Measurements from ENCODE around the gene PDE4B.

PDE4B gene

DNA sequence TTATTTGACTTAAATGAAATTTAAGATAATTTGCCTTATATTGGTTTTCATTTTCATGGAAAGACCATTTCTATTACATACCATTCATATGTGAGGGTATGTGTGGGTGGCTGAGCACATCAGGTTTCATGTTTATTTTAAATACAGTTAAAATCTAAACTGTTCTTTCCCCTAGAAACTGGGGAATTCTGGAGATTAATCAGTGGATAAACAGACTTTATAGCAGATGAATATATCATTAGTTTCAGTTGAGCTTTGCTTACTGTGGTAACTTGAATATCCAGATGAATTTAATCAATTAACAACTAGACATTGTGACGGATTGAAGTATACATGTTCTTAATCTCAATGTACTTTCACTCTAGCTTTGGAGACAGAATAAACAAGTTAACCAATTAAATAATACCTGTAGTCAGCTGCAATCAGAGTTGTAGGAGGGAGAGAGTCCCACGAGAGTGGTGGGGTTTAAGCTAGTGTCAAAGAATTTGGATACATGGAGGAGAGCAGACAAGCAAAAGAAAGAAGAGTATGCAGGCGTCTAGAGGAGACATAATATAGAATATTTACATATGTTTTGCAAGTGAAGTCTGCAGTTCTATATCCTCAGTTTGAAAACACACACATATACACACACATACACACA is 97.6 kb downstream of the PDE4B start:
- DNase-seq = no peak

DNA sequence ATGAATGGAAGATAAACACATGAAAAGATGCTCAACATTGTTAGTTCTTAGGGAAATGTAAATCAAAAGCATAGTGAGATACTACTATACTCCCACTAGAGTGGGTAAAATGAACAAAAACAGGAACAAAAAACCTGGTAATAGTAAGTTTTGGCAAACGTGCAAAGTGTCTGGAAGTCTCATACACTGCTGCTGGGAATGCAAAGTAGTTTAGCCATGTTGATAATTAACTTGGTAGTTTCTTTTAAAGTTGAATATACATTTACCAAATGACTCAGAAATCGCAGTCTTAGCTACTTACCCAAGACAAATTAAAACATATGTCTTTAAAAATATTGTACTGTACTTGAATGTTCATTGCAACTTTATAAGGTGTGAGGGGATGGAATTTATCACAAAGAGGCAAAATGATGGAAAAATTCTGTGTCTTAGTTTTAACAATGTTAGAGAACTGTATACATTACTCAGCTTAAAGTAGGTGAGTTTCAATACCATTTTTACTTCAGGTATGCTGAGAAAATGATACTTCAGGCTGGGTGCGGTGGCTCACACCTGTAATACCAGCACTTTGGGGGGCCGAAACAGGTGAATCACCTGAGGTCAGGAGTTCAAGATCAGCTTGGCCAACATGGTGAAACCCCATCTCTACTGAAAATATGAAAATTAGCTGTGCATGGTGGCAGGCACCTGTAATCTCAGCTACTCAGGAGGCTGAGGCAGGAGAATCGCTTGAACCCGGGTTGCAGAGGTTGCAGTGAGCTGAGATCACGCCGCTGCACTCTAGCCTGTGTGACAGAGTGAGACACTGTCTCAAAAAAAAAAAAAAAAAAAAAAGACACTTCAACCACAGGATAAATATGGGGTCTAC is 102.3 kb downstream of the PDE4B start:
- no peak for DNase-seq

DNA sequence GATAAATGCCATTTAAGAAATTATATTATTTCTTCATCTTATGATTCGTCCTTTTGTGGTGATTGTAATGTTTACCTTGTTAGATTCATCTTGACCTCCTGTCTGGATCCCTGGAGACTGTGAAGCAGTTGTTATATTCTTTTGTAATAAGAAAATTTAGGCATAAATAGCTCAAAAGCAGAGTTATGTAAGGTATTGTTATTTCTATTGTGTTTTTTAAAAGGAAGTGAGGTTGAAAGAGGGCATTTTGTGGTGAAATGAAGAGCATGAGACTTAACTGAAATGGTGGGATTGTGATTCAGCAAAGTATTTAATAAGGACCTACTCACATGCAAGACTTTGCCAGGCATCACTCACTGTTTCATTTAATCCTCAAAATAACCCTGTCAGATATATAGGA is 104.0 kb downstream of the PDE4B start:
- no peak for DNase-seq

DNA sequence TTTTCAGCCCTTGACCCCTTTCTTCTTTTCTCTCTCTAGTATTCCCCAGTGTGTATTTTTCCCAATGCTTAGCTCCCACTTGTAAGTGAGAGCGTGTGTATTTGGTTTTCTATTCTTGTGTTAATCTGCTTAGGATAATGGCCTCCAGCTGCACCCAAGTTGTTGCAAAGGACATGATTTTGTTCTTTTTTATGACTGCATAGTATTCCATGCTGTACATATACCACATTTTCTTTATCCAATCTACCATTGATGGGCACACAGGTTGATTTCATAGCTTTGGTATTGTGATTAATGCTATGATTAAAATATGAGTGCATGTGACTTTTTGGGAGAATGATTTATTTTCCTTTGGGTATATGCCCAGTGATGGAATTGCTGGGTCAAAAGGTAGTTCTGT is 104.8 kb downstream of the PDE4B start:
- no peak for DNase-seq

DNA sequence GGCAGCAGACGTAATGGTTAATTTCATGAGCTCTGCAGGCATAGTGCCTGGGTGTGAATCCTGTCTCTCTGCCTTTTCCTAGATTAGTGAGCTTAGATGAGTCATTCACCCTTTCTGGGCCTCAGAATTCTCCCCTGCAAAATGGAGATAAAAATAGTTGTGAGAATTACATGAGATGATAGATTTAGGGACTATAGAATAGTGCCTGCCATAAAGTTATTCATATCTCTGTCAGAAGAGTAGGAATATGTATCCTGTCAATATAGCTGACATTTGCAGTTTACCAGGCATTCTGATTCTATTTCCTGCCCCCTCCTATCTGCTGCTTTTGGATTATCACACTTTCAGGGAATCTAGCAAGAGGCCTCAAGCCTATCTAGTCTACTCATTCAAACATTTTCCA is 112.0 kb downstream of the PDE4B start:
- no peak for DNase-seq

DNA sequence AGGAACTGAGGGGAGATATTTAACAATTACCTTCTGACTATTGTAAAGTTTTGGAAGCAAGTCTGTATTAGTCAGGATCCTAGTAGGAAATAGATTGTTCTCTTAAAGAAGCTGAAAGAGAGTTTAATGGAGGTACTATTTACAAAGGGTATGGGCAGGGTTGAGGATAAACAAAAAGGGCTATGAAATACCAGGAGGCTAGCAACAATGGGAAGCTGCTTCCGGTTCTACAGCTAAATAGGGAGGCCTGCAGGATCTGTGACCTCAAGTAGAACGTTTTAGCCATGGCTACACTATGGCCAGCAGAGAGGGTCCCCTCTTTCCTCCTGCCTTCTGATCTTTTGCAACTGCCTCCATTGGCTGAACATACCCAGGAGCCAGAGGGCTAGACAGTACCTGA is 117.7 kb downstream of the PDE4B start:
- no peak for DNase-seq

DNA sequence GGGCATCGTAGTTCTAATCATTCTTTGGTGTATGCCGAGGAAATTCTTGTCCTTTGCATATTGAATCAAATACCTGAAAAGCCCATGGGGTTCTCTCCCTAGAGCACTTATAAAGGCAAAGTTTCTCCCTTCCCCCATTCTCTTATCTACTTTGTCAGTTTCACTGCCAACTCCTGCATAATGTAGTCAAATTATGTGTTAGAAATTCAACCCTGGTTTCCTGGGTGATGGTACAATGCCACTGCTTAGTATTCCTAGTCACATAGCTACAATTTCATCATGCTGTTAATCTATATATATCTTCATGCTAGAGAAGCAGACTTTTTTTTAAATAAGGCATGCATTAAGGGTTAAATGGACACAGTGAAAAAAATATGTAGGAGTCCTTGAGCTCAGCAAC is 119.0 kb downstream of the PDE4B start:
- no peak for DNase-seq

DNA sequence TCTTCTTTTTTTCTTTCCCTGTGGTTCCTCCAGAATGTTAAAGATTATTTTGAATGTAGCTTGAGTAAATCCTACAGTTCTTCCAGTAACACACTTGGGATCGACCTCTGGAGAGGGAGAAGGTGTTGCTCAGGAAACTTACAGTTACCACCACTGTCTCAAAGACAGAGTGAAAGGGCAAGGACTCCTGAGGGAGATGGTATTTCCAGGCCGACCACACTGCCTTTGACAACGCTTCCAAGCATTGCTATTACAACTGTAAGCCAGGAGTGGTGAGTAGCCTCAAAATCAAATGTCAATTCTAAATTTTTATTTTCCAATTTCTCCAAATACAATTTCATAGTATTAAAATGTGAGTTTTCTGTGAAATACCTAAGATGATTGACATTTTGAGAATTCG is 125.9 kb downstream of the PDE4B start:
- DNase-seq = no peak

DNA sequence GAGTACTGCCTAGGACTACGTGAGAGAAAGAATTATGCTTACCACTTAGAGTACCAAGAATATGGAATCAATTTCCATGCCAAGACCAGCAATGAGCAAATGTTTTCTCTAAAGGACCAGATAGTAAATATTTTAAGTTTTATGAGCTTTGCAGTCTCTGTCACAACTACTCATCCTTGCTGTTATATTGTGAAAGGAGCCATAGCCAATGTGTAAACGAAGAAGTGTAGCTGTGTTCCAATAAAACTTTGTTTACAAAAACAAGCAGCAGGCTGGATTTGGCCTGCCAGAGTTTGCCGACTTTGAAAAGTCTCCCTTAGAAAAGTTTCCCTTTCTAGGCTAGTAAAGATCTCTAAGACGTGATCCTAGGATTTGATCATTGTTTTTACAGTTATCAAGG is 128.8 kb downstream of the PDE4B start:
- DNase-seq = no peak

DNA sequence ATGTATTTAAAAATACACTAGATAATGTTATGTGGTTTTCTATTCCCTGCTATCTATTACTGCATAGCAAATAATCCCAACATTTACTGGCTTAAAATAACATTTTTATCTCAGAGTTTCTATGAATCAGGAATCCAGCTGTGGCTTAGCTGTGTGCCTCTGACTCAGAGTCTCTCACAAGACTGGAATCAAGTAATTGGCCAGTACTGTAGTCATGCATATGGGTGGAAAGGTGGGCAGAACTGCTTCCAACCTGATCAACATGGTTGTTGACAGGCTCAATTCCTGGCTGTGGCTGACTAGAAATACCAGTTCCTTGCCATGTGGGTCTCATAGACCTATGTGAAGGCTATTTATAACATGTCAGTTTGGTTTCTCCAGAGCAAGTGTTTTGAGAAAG is 131.8 kb downstream of the PDE4B start:
- no peak for DNase-seq

DNA sequence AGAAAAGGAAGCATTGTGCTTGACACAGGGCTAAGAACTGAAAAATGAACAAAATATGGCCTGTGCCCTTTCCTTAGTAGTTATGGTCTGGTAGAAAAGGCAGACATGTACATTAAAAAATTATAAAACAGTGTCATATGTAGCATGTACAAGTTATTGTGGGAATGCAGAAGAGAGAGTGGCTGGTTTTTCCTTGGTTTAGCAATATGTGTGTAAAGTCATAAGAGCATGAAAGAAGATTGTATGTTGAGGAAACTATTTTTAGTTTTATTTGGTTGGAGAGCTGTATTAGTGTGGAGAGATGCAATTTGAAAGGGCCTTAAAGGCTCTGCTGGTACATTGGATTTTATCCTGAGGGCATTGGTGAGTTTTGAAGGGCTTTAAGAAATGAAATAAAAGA is 145.8 kb downstream of the PDE4B start:
- no peak for DNase-seq

DNA sequence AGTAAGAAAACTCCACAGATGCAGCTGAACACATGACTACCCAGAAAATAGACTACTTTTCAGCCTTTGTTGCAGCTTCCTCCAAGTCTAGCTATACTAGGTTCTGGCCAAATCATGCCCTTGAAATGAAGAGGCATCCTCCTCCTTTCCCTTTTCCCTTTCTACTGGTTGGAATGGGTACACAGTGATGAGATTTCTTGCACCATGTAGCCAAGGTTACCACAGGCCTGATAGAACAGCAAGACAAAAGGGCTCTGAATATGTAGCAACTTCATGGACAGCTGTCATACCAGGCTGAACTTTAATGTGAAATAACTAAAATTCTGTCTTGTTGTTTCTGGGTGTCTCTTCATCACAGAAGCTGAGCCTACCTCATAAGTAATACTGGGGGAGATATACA is 146.5 kb downstream of the PDE4B start:
- no peak for DNase-seq

DNA sequence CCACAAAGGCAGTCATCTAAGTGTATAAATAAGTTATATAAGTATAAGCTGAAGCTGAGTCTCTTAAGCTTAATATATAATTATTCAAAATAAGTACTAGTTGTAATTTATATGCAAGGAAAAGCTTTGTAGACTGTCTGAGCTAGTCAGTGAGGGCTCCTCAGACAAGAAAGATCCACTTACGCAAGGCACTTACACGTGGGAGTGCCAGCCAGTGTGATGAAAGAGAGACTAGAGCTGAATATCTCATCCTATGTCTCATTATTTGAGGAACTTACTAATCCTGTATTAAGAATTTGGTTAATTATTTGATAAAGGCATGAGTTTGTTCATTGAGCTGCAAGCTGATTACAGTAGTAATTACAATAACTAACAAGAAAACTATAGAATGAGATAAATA is 146.9 kb downstream of the PDE4B start:
- DNase-seq = no peak

DNA sequence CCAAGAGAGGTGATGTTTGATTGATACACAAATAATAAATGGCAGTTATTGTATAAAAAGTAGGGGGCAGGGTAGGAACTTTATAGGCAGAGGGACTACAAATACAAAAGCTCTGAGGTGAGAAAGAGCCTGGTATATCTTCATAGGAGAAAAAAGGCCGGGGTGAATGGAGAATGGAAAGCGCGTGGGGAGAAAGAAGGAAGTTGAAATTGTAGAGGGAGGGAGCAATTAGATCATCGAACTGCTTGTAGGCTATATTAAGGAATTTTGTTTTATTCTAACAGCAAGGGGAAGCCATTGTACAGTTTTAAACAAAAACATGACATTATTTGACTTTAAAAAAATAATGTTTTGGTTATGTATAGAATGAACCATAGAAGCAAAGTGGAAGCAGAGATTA is 147.4 kb downstream of the PDE4B start:
- DNase-seq = no peak

DNA sequence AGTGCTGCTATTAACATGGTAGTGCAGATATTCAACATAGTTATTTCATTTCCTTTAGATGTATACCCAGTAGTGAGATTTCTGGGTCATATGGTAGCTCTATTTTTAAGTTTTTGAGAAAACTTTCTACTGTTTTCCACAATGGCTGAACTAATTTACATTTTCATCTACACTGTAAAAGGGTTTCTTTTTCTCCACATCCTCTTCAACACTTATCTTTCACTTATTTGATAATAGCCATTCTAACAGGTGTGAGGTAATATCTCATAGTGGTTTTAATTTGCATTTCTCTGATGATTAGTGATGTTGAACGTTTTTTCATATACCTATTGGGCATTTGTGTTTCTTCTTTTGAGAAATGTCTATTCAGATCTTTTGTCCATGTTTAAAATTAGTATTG is 149.8 kb downstream of the PDE4B start:
- DNase-seq = no peak

DNA sequence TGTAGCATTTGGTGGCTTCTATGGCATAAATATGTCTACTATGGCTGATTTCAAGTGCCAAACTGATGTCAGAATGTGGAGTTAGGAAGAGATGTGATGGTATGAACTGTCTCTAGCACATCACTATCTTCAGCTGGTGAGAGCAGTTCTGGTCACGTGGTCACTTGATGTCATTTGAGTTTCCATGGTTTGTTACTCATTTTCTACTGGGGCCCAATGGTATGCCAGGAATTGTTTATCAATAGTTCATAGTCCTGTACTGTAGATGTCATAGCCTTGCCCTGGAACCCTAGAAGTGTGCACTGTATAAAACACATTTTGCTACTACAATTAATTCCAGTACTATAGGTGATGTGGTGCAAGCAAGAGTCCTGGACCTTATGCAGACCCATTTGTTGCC is 153.7 kb downstream of the PDE4B start:
- DNase-seq = no peak

DNA sequence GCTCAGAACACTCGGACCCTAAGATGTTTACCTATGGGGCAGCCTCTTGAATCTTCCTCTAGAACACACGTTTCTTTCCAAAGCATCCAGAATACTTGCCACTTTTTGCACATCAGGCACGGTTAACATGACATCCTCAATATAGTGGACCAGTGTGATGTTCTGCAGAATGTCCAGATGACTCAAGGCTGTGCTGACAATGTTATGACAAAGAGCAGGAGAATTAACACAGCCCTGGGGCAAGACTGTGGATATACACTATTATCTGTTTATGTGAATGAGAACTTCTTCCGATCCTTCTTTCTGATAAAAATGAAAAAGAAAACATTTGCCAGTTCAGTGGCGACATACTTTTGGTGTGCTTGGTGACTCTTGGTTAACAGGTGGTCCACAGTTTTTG is 154.3 kb downstream of the PDE4B start:
- DNase-seq = no peak

DNA sequence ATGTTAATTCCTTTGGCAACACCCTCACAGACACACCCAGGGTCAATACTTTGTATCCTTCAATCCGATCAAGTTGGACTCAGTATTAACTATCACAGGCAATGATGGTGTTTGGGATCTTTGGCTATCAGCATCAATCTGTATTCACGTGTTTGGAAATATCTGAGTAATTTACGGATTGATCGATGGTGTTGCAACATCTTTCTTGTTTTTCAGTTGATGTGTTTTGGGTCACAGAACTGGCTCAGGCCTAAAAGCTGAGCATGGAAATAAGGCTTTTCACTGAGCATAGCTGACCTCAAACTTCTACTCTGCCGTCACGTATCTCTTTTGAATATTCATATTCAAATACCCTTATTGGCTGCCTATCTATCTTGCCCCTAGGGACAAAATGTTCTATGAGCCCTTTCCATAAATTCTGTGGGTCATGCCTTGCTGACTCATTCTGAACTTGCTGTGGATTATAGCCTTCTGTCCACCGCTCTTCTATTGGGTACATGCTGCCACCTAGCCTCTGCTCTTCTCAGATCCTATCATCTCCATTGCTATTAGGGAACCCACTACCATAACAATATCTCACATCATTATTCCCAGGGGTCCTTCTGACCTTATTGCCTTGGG is 156.0 kb downstream of the PDE4B start:
- DNase-seq = no peak

DNA sequence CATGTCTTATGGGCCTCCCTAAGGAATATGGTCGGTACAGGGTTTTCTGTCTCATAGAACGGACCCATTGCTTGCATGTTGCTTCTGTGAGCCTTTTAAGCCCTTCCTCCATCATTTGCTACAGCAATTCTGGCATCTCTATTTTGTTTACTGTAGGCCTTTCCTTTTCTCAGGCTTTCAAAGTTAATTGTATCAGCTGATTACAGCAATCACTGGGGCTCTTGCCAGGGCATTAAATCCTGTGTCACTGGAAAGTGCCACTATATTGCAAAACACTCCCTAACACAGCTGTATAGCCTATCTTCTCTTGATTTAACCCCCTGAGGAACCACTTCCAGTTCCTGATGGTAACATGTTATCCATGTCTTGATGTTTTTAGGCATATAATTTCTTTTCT is 156.5 kb downstream of the PDE4B start:
- no peak for DNase-seq

DNA sequence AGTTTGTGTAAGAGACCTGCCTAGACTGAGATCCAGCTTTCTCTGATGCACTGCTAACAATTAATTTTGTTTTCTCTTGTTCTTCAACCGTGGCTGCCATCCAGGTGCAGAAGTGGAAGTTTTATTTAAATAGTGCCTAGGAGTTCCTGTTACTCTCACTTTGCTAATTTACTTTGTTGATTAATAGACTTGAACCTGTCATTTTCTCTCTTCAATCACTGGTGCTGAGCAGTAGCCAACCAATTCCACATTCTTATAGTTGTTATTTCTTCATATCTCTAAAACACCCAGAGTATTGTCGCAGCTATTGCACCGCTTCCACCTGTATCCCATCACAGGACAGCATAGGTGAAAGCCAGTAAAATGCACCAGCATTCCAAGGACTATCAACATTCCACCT is 157.2 kb downstream of the PDE4B start:
- DNase-seq = no peak

DNA sequence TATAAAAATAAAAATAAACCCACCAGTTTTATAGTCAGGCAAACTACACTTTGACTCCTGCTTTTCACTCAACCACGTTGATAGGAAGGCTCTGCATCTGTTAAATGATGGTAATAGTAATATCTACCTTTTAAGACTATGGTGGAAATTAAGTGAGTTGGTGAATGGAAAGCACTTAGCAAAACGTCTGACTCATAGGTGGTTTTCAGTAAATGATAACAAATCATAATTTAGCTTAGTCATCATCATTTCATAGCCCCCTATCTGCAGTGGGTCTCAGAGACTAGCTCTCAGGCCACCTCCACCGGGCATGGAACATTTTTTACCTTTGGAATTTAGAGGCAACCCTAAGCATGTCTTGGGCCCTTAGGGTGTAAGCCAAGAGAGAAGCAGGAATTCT is 160.0 kb downstream of the PDE4B start:
- DNase-seq = no peak

DNA sequence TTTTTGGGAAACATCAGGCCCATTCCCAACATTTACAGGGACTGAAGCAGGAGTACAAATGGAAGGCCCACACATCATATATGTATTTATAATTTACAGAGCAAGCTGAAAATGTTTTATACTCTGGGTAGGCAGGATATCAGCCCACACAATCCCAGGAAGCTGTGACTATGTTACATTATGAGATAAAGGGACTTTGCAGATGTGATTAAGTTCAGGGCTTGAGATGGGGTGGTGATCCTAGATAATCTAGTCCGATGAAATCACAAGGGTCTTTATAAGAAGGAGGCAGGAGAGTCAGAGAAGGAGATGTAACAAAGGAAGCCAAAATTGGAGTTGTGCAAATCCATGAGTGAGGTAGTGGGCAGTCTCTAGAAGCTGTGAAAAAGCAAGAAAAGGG is 160.5 kb downstream of the PDE4B start:
- DNase-seq = no peak

DNA sequence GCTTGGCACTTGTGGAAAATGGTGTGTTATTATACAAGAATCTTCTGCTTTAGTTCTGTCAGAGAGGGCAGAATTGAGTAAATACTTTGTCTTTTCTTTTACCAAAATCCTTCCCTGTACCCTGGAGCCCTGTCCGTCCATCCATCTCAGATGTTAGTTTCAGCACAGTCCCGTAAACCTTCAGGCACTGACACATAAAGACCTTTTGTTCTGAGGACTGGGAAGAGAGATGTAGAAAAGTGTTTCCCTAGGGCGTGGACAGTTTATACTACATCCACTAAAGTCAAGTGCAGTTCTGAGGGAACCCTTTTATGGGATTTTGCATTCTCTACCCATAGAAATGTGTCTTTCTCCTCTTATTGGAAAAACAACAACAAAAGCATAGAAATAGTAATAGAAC is 162.4 kb downstream of the PDE4B start:
- DNase-seq = no peak

DNA sequence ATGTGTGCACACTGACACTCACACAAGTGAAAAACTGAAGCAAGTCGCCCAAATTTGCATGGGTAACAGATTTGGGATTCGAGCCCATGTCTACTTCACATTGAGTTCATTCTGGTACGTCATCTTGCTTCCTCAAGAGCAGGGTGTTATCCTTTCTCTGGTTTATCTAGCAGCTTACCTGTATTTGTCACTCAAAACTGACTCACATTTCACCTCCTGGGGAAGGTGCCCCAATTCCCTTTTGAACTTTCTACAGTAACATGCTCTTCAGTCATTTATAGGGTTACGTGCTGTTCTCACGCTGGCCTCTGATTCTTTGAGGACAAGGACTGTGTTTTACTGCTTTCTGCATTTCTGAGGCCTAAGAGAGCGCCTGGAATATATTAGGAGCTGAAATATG is 162.8 kb downstream of the PDE4B start:
- DNase-seq = no peak

All from NCI-H146 (cell line).